C4-2B (cell line): ENCODE data around the gene TSHR.

Experiments
- CTCF ChIP-seq: fragments of 450-650 bp; conservative IDR thresholded peaks from 2 replicates; pipeline ENCODE4 v1.5.1; 2017; ENCODE audit warnings: mild to moderate bottlenecking
- ZFX ChIP-seq: fragments of 450-650 bp; IDR thresholded peaks from 2 replicates; pipeline ENCODE4 v1.6.1; 2017

GRCh38 chr14:81055971-81056370 lies 100.5 kb downstream of the TSHR start:
- TF ChIP-seq CTCF (no peak), ZFX (no peak)
